GM12872 (cell line): ENCODE data around the gene ZNF708.

ENCODE experiments used
- TF ChIP-seq, protein P1 (sequence below): IDR thresholded peaks from 3 replicates; pipeline ENCODE4 v1.5.1; 2011; ENCODE audit warnings: low read depth, mild to moderate bottlenecking, low read length, moderate library complexity; ENCODE audit not compliant: insufficient read depth

The ZNF708 gene

DNA sequence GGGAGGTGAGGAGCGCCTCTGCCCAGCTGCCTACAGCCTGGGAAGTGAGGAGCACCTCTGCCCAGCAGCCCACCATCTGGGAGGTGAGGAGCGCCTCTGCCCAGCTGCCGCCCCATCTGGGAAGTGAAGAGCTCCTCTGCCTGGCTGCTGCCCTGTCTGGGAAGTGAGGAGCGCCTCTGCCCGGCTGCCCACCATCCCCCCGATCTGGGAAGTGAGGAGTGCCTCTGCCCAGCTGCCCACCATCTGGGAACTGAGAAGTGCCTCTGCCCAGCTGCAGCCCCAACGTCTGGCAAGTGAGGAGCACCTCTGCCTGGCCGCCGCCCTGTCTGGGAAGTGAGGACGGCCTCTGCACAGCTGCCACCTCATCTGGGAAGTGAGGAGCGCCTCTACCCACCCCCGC lies 64.3 kb downstream of the ZNF708 start:
- TF ChIP-seq, protein P1, sequence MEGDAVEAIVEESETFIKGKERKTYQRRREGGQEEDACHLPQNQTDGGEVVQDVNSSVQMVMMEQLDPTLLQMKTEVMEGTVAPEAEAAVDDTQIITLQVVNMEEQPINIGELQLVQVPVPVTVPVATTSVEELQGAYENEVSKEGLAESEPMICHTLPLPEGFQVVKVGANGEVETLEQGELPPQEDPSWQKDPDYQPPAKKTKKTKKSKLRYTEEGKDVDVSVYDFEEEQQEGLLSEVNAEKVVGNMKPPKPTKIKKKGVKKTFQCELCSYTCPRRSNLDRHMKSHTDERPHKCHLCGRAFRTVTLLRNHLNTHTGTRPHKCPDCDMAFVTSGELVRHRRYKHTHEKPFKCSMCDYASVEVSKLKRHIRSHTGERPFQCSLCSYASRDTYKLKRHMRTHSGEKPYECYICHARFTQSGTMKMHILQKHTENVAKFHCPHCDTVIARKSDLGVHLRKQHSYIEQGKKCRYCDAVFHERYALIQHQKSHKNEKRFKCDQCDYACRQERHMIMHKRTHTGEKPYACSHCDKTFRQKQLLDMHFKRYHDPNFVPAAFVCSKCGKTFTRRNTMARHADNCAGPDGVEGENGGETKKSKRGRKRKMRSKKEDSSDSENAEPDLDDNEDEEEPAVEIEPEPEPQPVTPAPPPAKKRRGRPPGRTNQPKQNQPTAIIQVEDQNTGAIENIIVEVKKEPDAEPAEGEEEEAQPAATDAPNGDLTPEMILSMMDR = no peak

DNA sequence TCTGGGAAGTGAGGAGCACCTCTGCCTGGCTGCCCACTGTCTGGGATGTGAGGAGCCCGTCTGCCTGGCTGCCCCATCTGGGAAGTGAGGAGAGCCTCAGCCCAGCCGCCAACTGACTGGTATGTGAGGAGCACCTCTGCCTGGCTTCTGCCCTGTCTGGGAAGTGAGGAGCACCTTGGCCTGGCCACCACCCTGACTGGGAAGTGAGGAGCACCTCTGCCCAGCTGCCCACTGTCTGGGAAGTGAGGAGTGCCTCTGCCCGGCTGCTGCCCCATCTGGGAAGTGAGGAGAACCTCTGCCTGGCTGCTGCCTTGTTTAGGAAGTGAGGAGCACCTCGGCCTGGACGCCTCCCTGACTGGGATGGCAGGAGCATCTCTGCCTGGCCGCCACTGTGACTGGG lies 64.8 kb downstream of the ZNF708 start:
- TF ChIP-seq, protein P1 = no peak

DNA sequence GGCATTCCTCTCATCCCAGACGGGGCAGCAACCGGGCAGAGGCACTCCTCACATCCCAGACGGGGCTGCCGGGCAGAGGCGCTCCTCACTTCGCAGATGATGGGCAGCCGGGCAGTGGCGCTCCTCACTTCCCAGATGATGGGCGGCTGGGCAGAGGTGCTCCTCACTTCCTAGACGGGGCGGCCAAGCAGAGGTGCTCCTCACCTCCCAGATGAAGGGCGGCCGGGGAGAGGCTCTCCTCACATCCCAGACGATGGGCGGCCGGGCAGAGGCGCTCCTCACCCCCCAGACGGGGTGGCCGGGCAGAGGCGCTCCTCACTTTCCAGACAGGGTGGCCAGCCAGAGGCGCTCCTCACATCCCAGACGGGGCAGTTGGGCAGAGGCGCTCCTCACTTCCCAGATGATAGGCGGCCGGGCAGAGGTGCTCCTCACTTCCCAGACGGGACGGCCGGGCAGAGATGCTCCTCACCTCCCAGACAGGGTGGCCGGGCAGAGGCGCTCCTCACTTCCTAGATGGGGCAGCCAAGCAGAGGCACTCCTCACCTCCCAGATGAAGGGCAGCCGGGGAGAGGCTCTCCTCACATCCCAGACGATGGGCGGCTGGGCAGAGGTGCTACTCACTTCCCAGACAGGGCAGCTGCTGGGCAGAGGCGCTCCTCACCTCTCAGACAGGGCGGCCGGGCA lies 68.9 kb downstream of the ZNF708 start:
- TF ChIP-seq, protein P1 = no peak

DNA sequence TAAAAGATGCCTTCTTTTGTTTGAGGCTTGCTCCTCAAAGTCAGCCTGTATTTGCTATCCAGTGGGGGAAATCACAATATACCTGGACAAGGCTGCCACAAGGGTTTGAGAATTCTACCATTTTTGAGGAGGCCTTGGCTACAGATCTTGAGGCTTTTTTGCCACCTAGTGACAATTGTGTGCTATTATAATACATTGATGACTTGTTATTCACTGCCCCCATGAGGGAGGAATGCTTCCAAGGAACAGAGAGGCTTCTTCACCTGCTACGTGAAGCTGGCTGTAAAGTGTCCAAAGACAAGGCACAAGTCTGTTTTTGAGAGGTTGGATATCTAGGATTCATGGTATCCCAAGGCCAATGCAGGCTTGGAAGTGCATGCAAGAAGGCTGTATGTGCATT lies 72.5 kb downstream of the ZNF708 start:
- TF ChIP-seq, protein P1 = no peak
